ENCODE data around the gene PPEF1. TPM values are rescaled to one million over a fixed set of nuclear protein-coding genes. Genes with fewer than 3 reads are reported as not detected.

The PPEF1 gene
- total RNA-seq, 1 donor from 2014 or later, result not detected

- no peak for DNase-seq (ENCODE audit: low spot score in 2 of 2)
- Histone ChIP-seq H3K27me3 (no peaks in the 10 kb centered on the region), H3K36me3 (no peaks in the 10 kb centered on the region), H3K4me1 (no peaks in the 10 kb centered on the region), H3K4me3 (no peak within 1 kb of the TSS), H3K27ac (no peak within 1 kb of the TSS), H3K9me3 (no peaks in the 10 kb centered on the region)
- intact Hi-C loops (cut with DNase I), result loop anchor here (10.0 kb wide), 1 partner anchor 673 kb away; the partner anchor contains the start of gene PDHA1
- TF ChIP-seq CTCF (IDR thresholded peaks at IDR 0.05), result no peak
Measured at GRCh38 chrX:18672008-18672407, 35.4 kb upstream of the PPEF1 start, which contains the start of gene RS1. Gene RS1 (minus strand): TSS chrX:18672108. CDS start chrX:18672068, 40 bp downstream.

- no peak for DNase-seq (ENCODE audit: low spot score in 2 of 2)
- Histone ChIP-seq H3K36me3 (no peaks in the 10 kb centered on the region), H3K27me3 (no peaks in the 10 kb centered on the region), H3K27ac (peak overlapping the region; percentile 72 to 95), H3K9me3 (no peaks in the 10 kb centered on the region), H3K4me3 (peak overlapping the region; percentile 60 to 69), H3K4me1 (no peaks in the 10 kb centered on the region)
- intact Hi-C loops (cut with DNase I), result loop anchor here (1.0 to 10.0 kb wide), 4 partner anchors 11 to 670 kb away; partner anchors contain the start of genes CDKL5 and PDHA1
- no peak for TF ChIP-seq CTCF (IDR thresholded peaks at IDR 0.05)
Measured at GRCh38 chrX:18674417-18674787, 33.0 kb upstream of the PPEF1 start.

GRCh38 chrX:18674788-18675735 lies 32.4 kb upstream of the PPEF1 start:
- Histone ChIP-seq H3K9me3 (no peaks in the 10 kb centered on the region), H3K36me3 (no peaks in the 10 kb centered on the region), H3K27me3 (no peaks in the 10 kb centered on the region), H3K27ac (peak overlapping the region; percentile 89 to 95), H3K4me3 (peak overlapping the region; percentile 60 to 69), H3K4me1 (no peaks in the 10 kb centered on the region)
- intact Hi-C loops (cut with DNase I), result loop anchor here (1.0 to 10.0 kb wide), 5 partner anchors 10 to 670 kb away; partner anchors contain the start of genes CDKL5 and PDHA1
- no peak for TF ChIP-seq CTCF (IDR thresholded peaks at IDR 0.05)
- DNase-seq (ENCODE audit: low spot score in 2 of 2), result peak in 1 of 2 donors; percentile 85

- Histone ChIP-seq H3K36me3 (no peaks in the 10 kb centered on the region), H3K4me3 (no peak overlapping the region), H3K27ac (no peak overlapping the region), H3K4me1 (no peaks in the 10 kb centered on the region), H3K9me3 (no peaks in the 10 kb centered on the region), H3K27me3 (no peaks in the 10 kb centered on the region)
- no peak for TF ChIP-seq CTCF (IDR thresholded peaks at IDR 0.05)
- intact Hi-C loops (cut with DNase I), result loop anchor here (2.0 to 10.0 kb wide), 3 partner anchors 156 to 669 kb away; partner anchors contain the start of gene PDHA1
- no peak for DNase-seq (ENCODE audit: low spot score in 2 of 2)
Measured at GRCh38 chrX:18676050-18676449, 31.4 kb upstream of the PPEF1 start.

- H3K27me3 ChIP-seq, result no peaks in the 10 kb centered on the region
- no peaks in the 10 kb centered on the region for H3K4me1 ChIP-seq
- TF ChIP-seq CTCF (IDR thresholded peaks at IDR 0.05), result no peak
- H3K36me3 ChIP-seq, result no peaks in the 10 kb centered on the region
- H3K4me3 ChIP-seq, result no peak overlapping the region
- DNase-seq (ENCODE audit: low spot score in 2 of 2), result no peak
- intact Hi-C loops (cut with DNase I), result loop anchor here (2.0 to 10.0 kb wide), 3 partner anchors 156 to 668 kb away; partner anchors contain the start of gene PDHA1
- H3K27ac ChIP-seq, result no peak overlapping the region
- H3K9me3 ChIP-seq, result no peaks in the 10 kb centered on the region
Measured at GRCh38 chrX:18676470-18676869, 31.0 kb upstream of the PPEF1 start.

Data from ascending aorta (tissue), 2 donors.